HG03025 (cell line): Measurements from ENCODE around the gene ACP5.

Source experiments
- ATAC-seq: cut with Tn5 transposase; IDR thresholded peaks from one replicate; pipeline ENCODE4 v1.9.1; 2021; ENCODE audit warnings: mild to moderate bottlenecking, moderate library complexity; ENCODE audit not compliant: unreplicated experiment, low FRiP score

The ACP5 gene

GRCh38 chr19:11550265-11550664 is 27.2 kb downstream of the ACP5 start:
- no peak for ATAC-seq

GRCh38 chr19:11549386-11549953 is 28.0 kb downstream of the ACP5 start:
- no peak for ATAC-seq

GRCh38 chr19:11547929-11548700 is 29.3 kb downstream of the ACP5 start:
- no peak for ATAC-seq

GRCh38 chr19:11541238-11541637 is 36.2 kb downstream of the ACP5 start:
- no peak for ATAC-seq

GRCh38 chr19:11540645-11541044 is 36.8 kb downstream of the ACP5 start:
- no peak for ATAC-seq

GRCh38 chr19:11539495-11540365 is 37.7 kb downstream of the ACP5 start:
- no peak for ATAC-seq

GRCh38 chr19:11538232-11539036 is 39.0 kb downstream of the ACP5 start, which contains the start of gene CNN1:
Gene CNN1 (plus strand): TSS chr19:11538851. CDS start chr19:11538928, 77 bp downstream.
- no peak for ATAC-seq

GRCh38 chr19:11535792-11536595 is 41.5 kb downstream of the ACP5 start:
- no peak for ATAC-seq

- ATAC-seq: no peak
These were observed 42.5 kb downstream of the ACP5 start for GRCh38 chr19:11534948-11535347.

GRCh38 chr19:11534538-11534937 is 42.9 kb downstream of the ACP5 start:
- ATAC-seq: no peak

GRCh38 chr19:11530432-11530831 is 47.0 kb downstream of the ACP5 start:
- no peak for ATAC-seq

- ATAC-seq: peak; percentile 94
These were observed 48.7 kb downstream of the ACP5 start, which contains the start of gene ECSIT for GRCh38 chr19:11528551-11529341. Gene ECSIT (minus strand): TSS chr19:11529134. CDS start chr19:11519170, 9,964 bp downstream.
